PC-9 (cell line): ENCODE measurements around the gene HMHB1.

Experiments used
- CTCF ChIP-seq: fragments of 200-600 bp; sonication (generic); conservative IDR thresholded peaks from 2 replicates; pipeline ENCODE4 v1.6.1; 2017; ENCODE audit warnings: mixed run types, antibody characterized with exemption, mild to moderate bottlenecking, moderate library complexity
- EZH2 ChIP-seq: fragments of 200-600 bp; sonication (generic); IDR thresholded peaks from 2 replicates; pipeline ENCODE4 v1.8.0; 2017; ENCODE audit warnings: antibody characterized with exemption, low read depth

GRCh38 chr5:143843461-143843860, 31.5 kb downstream of the HMHB1 start:
- TF ChIP-seq EZH2 (no peak), CTCF (no peak)
